ENCODE data around the gene UBE2V1. TPM values are rescaled to one million over a fixed set of nuclear protein-coding genes. Genes with fewer than 3 reads are reported as not detected.

UBE2V1 gene
- polyA plus RNA-seq, 2 of the 4 experiments (the other 2 are of a cell fraction) = 129 to 141 TPM

GRCh38 chr20:50115591-50116367 is 2.8 kb upstream of the UBE2V1 start:
- ATAC-seq (peak; percentile 82 to 87), DNase-seq (ENCODE audit: low read depth in 1 of 2, low spot score in 1 of 2) (peak; percentile 92 to 96), FAIRE-seq (peak; percentile 51)
- CTCF ChIA-PET = interaction anchor here (0.7 to 31.2 kb wide), 15 partner anchors 8 to 673 kb away, joined by 3 to 1085 read pairs (median 5); partner anchors contain the start of genes CEBPB and PEDS1
- peak overlapping the region; percentile 95 for H3K4me2 ChIP-seq
- 4% methylated on average over 16 of the region's 24 CpGs for WGBS (ENCODE audit: missing lambda C conversion rate)
- peak overlapping the region; percentile 54 for H3K4me3 ChIP-seq
- peaks cover 31% of the 10 kb centered on the region for H3K4me1 ChIP-seq
- peak overlapping the region; percentile 69 to 84 for H3K27ac ChIP-seq
- H3K9me3 ChIP-seq = no peaks in the 10 kb centered on the region
- POLR2A ChIA-PET = interaction anchor here (0.9 to 1.7 kb wide), 7 partner anchors 13 to 133 kb away, joined by 3 to 18 read pairs (median 6); partner anchors contain the start of genes PEDS1 and SNAI1
- no peak for TF ChIP-seq USF2 (IDR thresholded peaks at IDR 0.05)
- TF ChIP-seq, protein P1, sequence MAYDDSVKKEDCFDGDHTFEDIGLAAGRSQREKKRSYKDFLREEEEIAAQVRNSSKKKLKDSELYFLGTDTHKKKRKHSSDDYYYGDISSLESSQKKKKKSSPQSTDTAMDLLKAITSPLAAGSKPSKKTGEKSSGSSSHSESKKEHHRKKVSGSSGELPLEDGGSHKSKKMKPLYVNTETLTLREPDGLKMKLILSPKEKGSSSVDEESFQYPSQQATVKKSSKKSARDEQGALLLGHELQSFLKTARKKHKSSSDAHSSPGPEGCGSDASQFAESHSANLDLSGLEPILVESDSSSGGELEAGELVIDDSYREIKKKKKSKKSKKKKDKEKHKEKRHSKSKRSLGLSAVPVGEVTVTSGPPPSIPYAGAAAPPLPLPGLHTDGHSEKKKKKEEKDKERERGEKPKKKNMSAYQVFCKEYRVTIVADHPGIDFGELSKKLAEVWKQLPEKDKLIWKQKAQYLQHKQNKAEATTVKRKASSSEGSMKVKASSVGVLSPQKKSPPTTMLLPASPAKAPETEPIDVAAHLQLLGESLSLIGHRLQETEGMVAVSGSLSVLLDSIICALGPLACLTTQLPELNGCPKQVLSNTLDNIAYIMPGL (CRISPR knock-in tag; IDR thresholded peaks at IDR 0.05; ENCODE audit: borderline replicate concordance) = no peak
- TF ChIP-seq EHF (CRISPR knock-in tag; IDR thresholded peaks at IDR 0.05) = no peak
- no peak for TF ChIP-seq NPAS2 (CRISPR knock-in tag; IDR thresholded peaks at IDR 0.05; ENCODE audit: borderline replicate concordance)
- peak in 1 of 2 experiments; percentile 77; a peak in 3 of 5 replicates for TF ChIP-seq JUN (IDR thresholded peaks at IDR 0.05)
- TF ChIP-seq, protein P2, sequence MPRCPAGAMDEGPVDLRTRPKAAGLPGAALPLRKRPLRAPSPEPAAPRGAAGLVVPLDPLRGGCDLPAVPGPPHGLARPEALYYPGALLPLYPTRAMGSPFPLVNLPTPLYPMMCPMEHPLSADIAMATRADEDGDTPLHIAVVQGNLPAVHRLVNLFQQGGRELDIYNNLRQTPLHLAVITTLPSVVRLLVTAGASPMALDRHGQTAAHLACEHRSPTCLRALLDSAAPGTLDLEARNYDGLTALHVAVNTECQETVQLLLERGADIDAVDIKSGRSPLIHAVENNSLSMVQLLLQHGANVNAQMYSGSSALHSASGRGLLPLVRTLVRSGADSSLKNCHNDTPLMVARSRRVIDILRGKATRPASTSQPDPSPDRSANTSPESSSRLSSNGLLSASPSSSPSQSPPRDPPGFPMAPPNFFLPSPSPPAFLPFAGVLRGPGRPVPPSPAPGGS (IDR thresholded peaks at IDR 0.05) = no peak; the same call in 2 of the 3 replicates
- TF ChIP-seq MAX (IDR thresholded peaks at IDR 0.05) = peak; percentile 81
- TF ChIP-seq HDAC2 (IDR thresholded peaks at IDR 0.05) = peak; percentile 46; the same call in 1 of the 2 replicates
- TF ChIP-seq CEBPB (IDR thresholded peaks at IDR 0.05) = no peak
- 0 out of 2 replicates have a peak, but pooled peaks have one; percentile 45 for TF ChIP-seq MYC (IDR thresholded peaks at IDR 0.05; ENCODE audit: borderline replicate concordance, low read length)
- TF ChIP-seq ZFP36 (IDR thresholded peaks at IDR 0.05; ENCODE audit: borderline replicate concordance, partially characterized antibody) = no peak
- no peak for TF ChIP-seq PHF8 (IDR thresholded peaks at IDR 0.05; ENCODE audit: borderline replicate concordance, low read depth)
- no peak for TF ChIP-seq KDM5A (IDR thresholded peaks at IDR 0.05)
- TF ChIP-seq MAZ (IDR thresholded peaks at IDR 0.05; ENCODE audit: borderline replicate concordance, low read depth, low read length) = no peak
- TF ChIP-seq POLR2A (IDR thresholded peaks at IDR 0.05; ENCODE audit: low read length) = peak; percentile 61
- TF ChIP-seq CBX8 (IDR thresholded peaks at IDR 0.05) = no peak
- no peak for TF ChIP-seq CTCF (IDR thresholded peaks at IDR 0.05)
- TF ChIP-seq FOSB (CRISPR knock-in tag; IDR thresholded peaks at IDR 0.05) = no peak
- no peak for TF ChIP-seq CBX2 (IDR thresholded peaks at IDR 0.05; ENCODE audit: borderline replicate concordance, low read depth)
- TF ChIP-seq RARB (CRISPR knock-in tag; IDR thresholded peaks at IDR 0.05) = no peak
- TF ChIP-seq, protein P3, sequence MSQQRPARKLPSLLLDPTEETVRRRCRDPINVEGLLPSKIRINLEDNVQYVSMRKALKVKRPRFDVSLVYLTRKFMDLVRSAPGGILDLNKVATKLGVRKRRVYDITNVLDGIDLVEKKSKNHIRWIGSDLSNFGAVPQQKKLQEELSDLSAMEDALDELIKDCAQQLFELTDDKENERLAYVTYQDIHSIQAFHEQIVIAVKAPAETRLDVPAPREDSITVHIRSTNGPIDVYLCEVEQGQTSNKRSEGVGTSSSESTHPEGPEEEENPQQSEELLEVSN (IDR thresholded peaks at IDR 0.05; ENCODE audit: borderline replicate concordance, low read depth) = 0 out of 2 replicates have a peak, but pooled peaks have one; percentile 63
- no peak for TF ChIP-seq ATOH8 (CRISPR knock-in tag; IDR thresholded peaks at IDR 0.05; ENCODE audit: low read depth)
